HG02943 (cell line): Measurements from ENCODE around the gene CD160.
"Not testable (repeated sequence)": the region's sequence is repeated elsewhere in the genome, so short reads cannot be mapped to it uniquely, and the experiment has no call there.

Experiments used
- ATAC-seq: cut with Tn5 transposase; IDR thresholded peaks from one replicate; pipeline ENCODE4 v1.9.1; 2021; ENCODE audit warnings: mild to moderate bottlenecking, low read depth, moderate library complexity; ENCODE audit not compliant: unreplicated experiment

The CD160 gene

GRCh38 chr1:145757420-145757819, 38.1 kb downstream of the CD160 start:
- ATAC-seq = no peak

DNA sequence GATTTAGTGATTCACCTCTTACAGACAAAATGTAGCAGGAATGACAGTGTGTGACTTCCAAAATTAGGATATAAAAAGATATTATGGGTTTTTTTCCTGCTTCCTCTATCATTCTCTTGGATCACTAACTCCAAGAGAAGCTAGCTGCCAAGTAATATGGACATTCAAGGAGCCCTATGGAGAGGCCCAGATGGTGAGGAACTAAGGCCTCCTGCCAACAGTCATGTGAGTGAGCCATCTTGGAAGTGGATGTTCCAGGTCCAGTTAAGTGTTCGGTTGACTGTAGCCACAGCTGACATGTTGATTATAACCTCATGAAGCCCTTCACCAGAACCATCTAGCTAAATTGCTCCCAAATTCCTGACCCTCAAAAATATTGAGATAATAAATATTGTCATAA, 38.8 kb downstream of the CD160 start:
- ATAC-seq = no peak

GRCh38 chr1:145758575-145758974, 39.3 kb downstream of the CD160 start:
- no peak for ATAC-seq

GRCh38 chr1:145759721-145760120, 40.4 kb downstream of the CD160 start:
- ATAC-seq = no peak

DNA sequence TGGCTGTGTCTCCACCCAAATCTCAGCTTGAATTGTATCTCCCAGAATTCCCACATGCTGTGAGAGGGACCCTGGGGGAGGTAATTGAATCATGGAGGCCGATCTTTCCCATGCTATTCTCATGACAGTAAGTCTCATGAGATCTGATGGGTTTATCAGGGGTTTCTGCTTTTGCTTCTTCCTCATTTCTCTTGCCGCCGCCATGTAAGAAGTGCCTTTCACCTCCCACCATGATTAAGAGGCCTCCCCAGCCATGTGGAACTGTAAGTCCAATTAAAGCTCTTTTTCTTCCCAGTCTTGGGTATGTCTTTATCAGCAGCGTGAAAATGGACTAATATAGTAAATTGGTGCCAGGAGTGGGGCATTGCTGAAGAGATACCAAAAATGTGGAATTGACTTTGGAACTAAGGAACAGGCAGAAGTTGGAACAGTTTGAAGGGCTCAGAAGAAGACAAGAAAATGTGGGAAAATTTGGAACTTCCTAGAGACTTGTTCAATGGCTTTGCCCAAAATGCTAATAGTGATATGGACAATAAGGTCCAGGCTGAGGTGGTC, 41.2 kb downstream of the CD160 start:
- not testable (repeated sequence) for ATAC-seq

DNA sequence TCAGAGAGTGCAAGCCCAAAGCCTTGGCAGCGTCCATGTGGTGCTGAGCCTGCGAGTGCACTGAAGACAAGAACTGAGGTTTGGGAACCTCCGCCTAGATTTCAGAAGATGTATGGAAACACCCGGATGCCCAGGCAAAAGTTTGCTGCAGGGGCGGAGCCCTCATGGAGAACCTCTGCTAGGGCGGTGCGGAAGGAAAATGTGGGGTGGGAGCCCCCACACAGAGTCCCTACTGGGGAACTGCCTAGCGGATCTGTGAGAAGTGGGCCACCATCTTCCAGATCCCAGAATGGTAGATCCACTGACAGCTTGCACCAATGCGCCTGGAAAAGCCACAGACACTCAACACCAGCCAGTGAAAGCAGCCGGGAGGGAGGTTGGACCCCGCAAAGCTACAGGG, 42.2 kb downstream of the CD160 start:
- ATAC-seq = not testable (repeated sequence)

- ATAC-seq = not testable (repeated sequence)
These were observed 42.7 kb downstream of the CD160 start for GRCh38 chr1:145762001-145762400.

DNA sequence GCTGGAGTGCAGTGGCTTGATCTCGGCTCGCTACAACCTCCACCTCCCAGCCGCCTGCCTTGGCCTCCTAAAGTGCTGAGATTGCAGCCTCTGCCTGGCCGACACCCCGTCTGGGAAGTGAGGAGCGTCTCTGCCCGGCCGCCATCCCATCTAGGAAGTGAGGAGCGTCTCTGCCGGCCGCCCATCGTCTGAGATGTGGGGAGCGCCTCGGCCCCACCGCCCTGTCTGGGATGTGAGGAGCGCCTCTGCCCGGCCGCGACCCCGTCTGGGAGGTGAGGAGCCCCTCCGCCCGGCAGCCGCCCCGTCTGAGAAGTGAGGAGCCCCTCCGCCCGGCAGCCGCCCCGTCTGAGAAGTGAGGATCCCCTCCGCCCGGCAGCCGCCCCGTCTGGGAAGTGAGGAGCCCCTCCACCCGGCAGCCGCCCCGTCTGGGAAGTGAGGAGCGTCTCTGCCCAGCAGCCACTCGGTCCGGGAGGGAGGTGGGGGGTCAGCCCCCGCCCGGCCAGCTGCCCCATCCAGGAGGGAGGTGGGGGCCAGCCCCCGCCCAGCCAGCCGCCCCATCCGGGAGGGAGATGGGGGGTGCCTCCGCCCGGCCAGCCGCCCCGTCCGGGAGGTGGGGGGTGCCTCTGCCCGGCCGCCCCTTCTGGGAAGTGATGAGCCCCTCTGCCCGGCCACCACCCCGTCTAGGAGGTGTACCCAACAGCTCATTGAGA, 45.1 kb downstream of the CD160 start:
- not testable (repeated sequence) for ATAC-seq

GRCh38 chr1:145765127-145765526, 45.8 kb downstream of the CD160 start:
- not testable (repeated sequence) for ATAC-seq

DNA sequence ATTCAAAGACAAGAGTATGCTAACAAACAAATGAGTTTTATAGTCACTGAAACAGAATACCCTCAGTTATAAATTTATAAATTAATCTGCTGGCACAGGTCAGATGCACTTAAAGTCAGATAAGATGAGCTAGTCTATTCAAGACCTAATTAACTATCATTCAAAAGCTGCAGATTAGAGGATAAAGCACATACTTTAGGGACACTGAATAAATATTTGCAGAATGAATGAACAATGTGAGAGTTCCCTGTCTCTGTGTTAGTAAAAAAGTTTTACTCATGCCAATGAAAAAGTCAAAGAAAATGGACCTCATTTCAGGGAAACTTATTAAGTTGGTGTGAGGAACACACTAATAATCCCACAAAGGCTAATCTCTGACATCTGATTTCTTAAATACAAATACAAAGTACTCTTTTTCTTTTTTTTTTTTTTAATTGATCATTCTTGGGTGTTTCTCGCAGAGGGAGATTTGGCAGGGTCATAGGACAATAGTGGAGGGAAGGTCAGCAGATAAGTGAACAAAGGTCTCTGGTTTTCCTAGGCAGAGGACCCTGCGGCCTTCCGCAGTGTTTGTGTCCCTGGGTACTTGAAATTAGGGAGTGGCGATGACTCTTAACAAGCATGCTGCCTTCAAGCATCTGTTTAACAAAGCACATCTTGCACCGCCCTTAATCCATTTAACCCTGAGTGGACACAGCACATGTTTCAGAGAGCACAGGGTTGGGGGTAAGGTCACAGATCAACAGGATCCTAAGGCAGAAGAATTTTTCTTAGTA, 46.5 kb downstream of the CD160 start:
- not testable (repeated sequence) for ATAC-seq

DNA sequence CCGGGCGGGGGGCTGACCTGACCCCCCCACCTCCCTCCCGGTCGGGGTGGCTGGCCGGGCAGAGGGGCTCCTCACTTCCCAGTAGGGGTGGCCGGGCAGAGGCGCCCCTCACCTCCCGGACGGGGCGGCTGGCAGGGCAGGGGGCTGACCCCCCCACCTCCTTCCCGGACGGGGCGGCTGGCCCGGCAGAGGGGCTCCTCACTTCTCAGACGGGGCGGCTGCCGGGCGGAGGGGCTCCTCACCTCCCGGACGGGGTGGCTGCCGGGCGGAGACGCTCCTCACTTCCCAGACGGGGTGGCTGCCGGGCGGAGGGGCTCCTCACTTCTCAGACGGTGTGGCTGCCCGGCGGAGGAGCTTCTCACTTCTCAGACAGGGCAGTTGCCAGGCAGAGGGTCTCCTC, 47.6 kb downstream of the CD160 start:
- not testable (repeated sequence) for ATAC-seq

DNA sequence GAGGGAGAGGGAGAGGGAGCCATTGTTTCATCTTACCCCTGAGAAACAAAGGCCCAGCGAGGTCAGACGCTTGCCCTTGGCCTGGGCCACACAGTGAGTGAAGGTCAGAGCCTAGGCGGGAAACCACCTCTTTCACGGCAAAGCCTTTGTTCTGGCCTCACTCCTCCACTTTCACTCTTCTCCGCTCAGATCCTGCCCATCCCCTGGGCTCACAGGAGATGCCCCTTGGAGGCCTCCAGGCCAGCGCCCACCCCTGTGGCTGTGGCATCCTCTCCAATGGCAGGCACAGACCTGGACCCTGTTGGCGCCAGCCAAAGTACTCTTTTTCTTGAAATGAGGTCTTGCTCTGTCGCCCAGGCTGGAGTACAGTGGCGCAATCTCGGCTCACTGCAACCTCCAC, 48.7 kb downstream of the CD160 start:
- not testable (repeated sequence) for ATAC-seq

- no peak for ATAC-seq
These were observed 51.8 kb downstream of the CD160 start for GRCh38 chr1:145771056-145771455.

GRCh38 chr1:145773423-145773822, 54.1 kb downstream of the CD160 start:
- ATAC-seq = no peak

GRCh38 chr1:145777357-145778145, 58.3 kb downstream of the CD160 start:
- ATAC-seq = no peak

DNA sequence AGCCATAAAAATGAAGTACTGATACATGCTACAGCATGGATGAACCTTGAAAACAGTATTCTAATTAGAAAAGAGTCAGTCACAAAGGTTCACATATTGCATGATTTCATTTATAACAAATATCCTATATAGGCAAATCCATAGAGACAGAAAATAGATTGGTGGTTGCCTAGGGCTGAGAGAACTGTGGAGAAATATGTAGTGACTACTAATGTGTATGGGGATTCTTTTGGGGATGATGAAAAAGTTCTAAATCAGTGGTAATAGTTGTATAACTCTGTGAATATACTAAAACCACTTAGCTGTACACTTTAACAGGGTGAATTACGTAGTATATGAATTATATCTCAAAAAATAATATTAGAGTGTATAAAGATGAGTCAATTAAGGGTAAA, 58.8 kb downstream of the CD160 start:
- no peak for ATAC-seq

DNA sequence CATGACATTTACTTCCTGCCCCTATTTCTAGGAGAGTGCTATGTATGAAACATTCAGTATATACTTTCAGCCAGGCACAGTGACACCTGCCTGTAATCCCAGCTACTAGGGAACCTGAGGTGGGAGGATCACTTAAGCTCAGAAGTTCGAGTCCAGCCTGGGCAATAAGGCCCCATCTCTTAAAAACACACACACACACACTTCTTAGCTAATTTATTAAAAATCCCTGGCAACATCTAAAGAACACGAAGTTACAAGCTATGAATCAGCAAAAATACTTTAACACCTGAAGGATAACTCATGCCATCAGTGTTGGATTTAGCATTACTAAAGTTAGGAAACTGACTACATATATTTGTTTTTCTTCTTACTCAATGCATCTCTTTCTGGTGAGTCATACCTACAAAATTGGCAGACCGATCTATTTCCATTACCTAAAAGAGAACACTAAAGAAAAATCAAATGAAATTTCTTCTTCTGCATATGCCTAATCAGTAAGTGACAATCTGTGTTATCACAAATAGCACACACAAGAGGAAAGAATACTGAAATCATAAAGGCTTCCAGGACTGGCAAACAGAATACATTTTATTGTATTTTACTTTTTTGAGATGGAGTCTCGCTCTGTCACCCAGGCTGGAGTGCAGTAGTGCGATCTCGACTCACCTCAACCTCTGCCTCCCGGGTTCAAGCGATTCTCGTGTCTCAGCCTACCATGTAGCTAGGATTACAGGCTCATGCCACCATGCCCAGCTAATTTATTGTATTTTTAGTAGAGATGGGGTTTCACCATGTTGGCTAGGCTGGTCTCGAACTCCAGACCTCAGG, 63.2 kb downstream of the CD160 start:
- no peak for ATAC-seq

GRCh38 chr1:145784409-145784808, 65.1 kb downstream of the CD160 start:
- ATAC-seq = no peak

GRCh38 chr1:145785547-145785946, 66.2 kb downstream of the CD160 start:
- ATAC-seq = no peak

DNA sequence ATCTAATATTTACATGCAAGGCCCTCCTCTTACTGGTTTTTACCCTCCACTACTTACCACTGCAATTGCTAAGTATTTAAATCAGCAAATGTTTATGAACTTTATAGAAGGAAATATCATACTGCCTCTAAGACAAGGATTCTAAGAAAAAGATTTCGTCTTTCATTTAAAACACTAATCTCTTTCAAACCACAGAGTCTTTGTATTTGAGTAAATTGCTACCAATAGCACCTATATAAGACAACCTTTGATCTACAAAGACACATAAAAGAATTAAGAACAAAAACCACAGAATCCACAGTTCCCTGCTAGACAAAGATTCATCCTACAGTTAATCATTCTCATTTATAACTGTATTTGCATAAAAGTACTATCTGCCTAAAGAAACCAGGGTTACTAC, 67.0 kb downstream of the CD160 start:
- no peak for ATAC-seq
